SH-SY5Y (cell line): ENCODE measurements around the gene PABPC1L.

Experiments
- GATA2 ChIP-seq: IDR thresholded peaks from 2 replicates; pipeline ENCODE4 v1.6.1; 2011; ENCODE audit warnings: mild to moderate bottlenecking, low read depth, low read length
- GATA3 ChIP-seq: IDR thresholded peaks from 2 replicates; pipeline ENCODE4 v1.6.1; 2011; ENCODE audit warnings: low read depth, mild to moderate bottlenecking, low read length, moderate library complexity

DNA sequence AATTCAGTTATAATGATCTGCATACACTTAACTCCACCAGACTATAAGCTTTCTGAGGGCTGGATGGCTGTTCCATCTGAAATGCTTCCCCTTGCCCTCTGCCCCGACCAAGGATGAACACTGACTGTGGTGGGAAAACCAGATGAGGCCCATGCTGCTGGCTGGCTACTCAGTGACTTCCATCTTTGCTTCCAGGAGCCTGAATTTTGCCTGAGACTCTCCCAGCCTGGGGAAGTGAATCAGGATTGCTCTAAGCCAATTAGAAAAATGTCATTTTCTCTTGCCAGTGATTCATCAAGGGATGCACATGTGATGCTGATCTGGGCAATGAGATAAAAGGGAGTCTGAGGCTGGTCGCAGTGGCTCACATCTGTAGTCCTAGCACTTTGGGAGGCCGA lies 52.0 kb downstream of the PABPC1L start:
- TF ChIP-seq GATA2 (peak; percentile 42; the same call in 1 of the 2 replicates), GATA3 (no peak)
